Psoas muscle (tissue), 8 donors: ENCODE data around the gene ATP6V1G2. TPM values are rescaled to one million over a fixed set of nuclear protein-coding genes. Genes with fewer than 3 reads are reported as not detected.

Experiments used
- ATAC-seq, 4 donors: fragments of 200-7000 bp; cut with Tn5 transposase; one replicate each; pipeline ENCODE4 v1.9.1; 2020; ENCODE audit warnings: moderate library complexity in 3 of 4, mild to moderate bottlenecking in 2 of 4
- DNase-seq, 2 donors: peaks; one replicate each; pipeline ENCODE4 v3.0.0-alpha.2; 2020
- H3K27ac ChIP-seq: fragments of 200-600 bp; one replicate; pipeline ENCODE4 v1.8.0; 2022
- H3K27me3 ChIP-seq, 3 donors: fragments of 200-600 bp in 1 of 3; one replicate each; pipeline versions ENCODE4 v1.6.1 to v1.8.0; 2013 to 2022; ENCODE audit warnings: low read length in 2 of 3, mild to moderate bottlenecking in 2 of 3, moderate library complexity in 1 of 3; ENCODE audit not compliant: insufficient read depth in 3 of 3
- H3K36me3 ChIP-seq, 2 donors: fragments of 200-600 bp in 1 of 2; one replicate each; pipeline versions ENCODE4 v1.6.1 to v1.8.0; 2013 to 2022; ENCODE audit warnings: low read depth in 1 of 2, mild to moderate bottlenecking in 1 of 2, moderate library complexity in 1 of 2; ENCODE audit not compliant: insufficient read depth in 1 of 2
- H3K4me1 ChIP-seq: fragments of 200-600 bp; one replicate; pipeline ENCODE4 v1.8.0; 2022
- H3K4me3 ChIP-seq: fragments of 200-600 bp; one replicate; pipeline ENCODE4 v1.8.0; 2022; ENCODE audit warnings: mild to moderate bottlenecking
- H3K9me3 ChIP-seq: fragments of 200-600 bp; one replicate; pipeline ENCODE4 v1.8.0; 2022
- WGBS, 3 donors: extraction: QIAGEN DNeasy Blood & Tissue Kit; methylation state at CpG; one replicate each; pipeline versions ENCODE4 v1.1.6 to v1.1.7; 2013; 5-methylcytosine and 5-hydroxymethylcytosine counted together
- intact Hi-C, 2 donors: fragments of 100-400 bp; cut with DNase I; formaldehyde crosslinking; loops; one replicate each; pipeline versions ENCODE4 v1.11.0 to v1.14.2; 2022
- polyA plus RNA-seq, 3 donors: library from polyadenylated mRNA; stranded (reverse); fragments of 200-250 nt; gene quantifications; one replicate each; pipeline ENCODE4 v1.2.3, GENCODE V29; 2013
- total RNA-seq, 4 donors: library from RNA; stranded (reverse); fragmentation: NEBNext Ultra II Directional in 2 of 4; extraction: Animal tissue kit (Norgen Biotek cat#: 25700) in 2 of 4; gene quantifications; one replicate each; pipeline versions ENCODE4 v1.2.1 to v1.2.4, GENCODE V29; 2021 to 2023
- TF ChIP-seq, protein P1 (sequence below): fragments of 200-600 bp; IDR thresholded peaks from one replicate; pipeline ENCODE4 v1.8.0; 2022; ENCODE audit warnings: antibody characterized with exemption
- donor health status: healthy with polysubstance abuse.
- donor health status: DM: no; HTN: no; CAD: no; lungs with moderate emphysema.
- donor health status: Bipolar disorder and iron deficiency.
- donor health status: healthy.
- donor health status: DM: yes; HTN: yes; CAD: no.
- donor health status: DM: no; HTN: no; CAD: no.
- donor health status: DM: no; HTN: no; CAD: no.
- donor health status: DM: yes; HTN: yes; CAD: no.

The ATP6V1G2 gene
- total and polyA plus RNA-seq, 7 donors, result 0.66 to 4.7 (median 1.2) TPM

DNA sequence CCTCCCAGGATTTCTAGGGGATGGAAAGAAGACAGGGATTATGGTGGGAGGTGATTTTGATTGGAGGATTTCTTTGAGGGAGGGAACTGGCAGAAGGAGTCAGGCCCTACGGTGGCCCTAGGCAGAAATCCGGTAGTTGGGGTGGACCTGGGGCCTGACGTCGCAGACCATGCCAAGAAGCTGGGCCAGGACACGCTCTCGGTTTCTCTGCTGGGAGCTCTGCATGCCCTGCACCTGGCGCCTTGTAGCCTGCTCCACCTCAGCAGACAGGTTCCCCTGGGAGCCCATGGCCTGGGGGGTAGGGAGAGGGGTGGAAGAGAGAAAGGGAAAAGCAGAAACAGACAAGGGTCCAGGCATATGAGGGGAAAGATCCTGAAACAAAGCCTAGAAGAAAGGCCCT, 1.1 kb downstream of the ATP6V1G2 start:
- WGBS, 3 donors, result 61 to 69% (median 66%) methylated on average over 7 of the region's 7 CpGs
- Histone ChIP-seq H3K27ac (no peak overlapping the region), H3K9me3 (no peaks in the 10 kb centered on the region), H3K4me3 (no peak overlapping the region), H3K27me3 (no peaks in the 10 kb centered on the region), H3K4me1 (peaks cover 24% of the 10 kb centered on the region), H3K36me3 (peaks cover 4 to 18% of the 10 kb centered on the region in 2 donors)
- no peak for ATAC-seq
- intact Hi-C loops, result loop anchor here (5.0 to 10.0 kb wide), 7 partner anchors 37 to 420 kb away; partner anchors contain the start of genes LTB (in 2 of the 2), AIF1 (in 1 of the 2), C6orf47 (in 1 of the 2) and EHMT2 (in 1 of the 2)
- DNase-seq, result no peak
- TF ChIP-seq, protein P1, sequence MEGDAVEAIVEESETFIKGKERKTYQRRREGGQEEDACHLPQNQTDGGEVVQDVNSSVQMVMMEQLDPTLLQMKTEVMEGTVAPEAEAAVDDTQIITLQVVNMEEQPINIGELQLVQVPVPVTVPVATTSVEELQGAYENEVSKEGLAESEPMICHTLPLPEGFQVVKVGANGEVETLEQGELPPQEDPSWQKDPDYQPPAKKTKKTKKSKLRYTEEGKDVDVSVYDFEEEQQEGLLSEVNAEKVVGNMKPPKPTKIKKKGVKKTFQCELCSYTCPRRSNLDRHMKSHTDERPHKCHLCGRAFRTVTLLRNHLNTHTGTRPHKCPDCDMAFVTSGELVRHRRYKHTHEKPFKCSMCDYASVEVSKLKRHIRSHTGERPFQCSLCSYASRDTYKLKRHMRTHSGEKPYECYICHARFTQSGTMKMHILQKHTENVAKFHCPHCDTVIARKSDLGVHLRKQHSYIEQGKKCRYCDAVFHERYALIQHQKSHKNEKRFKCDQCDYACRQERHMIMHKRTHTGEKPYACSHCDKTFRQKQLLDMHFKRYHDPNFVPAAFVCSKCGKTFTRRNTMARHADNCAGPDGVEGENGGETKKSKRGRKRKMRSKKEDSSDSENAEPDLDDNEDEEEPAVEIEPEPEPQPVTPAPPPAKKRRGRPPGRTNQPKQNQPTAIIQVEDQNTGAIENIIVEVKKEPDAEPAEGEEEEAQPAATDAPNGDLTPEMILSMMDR, result no peak

DNA sequence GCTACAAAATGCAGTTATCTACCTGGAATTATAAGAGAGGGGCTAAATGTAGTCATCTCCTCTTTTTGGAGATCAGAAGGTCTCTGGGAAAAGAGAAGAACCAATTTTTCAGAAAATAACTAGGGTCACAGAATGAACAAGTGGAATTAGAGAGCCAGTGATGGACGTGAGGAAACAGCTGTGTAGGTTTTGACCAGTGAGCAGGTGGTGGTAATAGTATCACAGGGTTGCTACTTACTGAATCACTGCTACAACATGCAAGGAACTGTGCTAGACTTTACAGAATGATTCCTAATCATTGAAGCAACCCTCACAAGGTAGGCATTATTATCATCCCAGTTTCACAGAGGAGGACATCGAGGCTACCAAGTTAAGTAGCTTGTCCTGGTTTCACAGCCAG, 1.7 kb downstream of the ATP6V1G2 start:
- Histone ChIP-seq H3K36me3 (peaks cover 7 to 18% of the 10 kb centered on the region in 2 donors), H3K4me1 (peaks cover 30% of the 10 kb centered on the region), H3K9me3 (no peaks in the 10 kb centered on the region), H3K27me3 (no peaks in the 10 kb centered on the region), H3K4me3 (no peak overlapping the region), H3K27ac (no peak overlapping the region)
- 53 to 56% (median 56%) methylated on average over 2 of the region's 2 CpGs for WGBS, 3 donors
- ATAC-seq (no peak), DNase-seq (no peak)
- TF ChIP-seq, protein P1, result no peak
- intact Hi-C loops, result loop anchor here (5.0 to 10.0 kb wide), 8 partner anchors 38 to 420 kb away; partner anchors contain the start of genes LTB (in 2 of the 2), AIF1 (in 1 of the 2), C6orf47 (in 1 of the 2) and EHMT2 (in 1 of the 2)

DNA sequence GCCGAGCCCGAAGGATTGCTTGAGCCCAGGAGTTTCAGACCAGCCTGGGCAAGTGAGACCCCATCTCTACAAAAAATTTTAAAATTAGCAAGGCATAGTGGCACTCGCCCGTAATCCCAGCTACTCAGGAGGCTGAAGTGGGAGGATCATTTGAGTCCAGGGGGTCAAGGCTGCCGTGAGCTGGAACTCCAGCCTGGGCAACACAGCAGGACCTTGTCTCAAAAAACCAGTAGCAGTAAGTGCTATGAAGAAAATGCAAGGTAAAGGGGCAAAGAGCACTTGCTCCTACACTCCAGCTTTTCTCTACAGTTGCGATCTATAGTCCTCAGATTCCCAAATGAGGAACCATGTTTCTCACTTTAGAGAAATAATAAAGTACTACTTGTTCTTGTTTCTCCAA, 2.8 kb downstream of the ATP6V1G2 start:
- no peak overlapping the region for H3K4me3 ChIP-seq
- no peak for DNase-seq
- ATAC-seq, result no peak
- 93 to 96% (median 94%) methylated on average over 6 of the region's 6 CpGs for WGBS, 3 donors
- no peak overlapping the region for H3K27ac ChIP-seq
- no peaks in the 10 kb centered on the region for H3K27me3 ChIP-seq
- peaks cover 13 to 18% of the 10 kb centered on the region in 2 donors for H3K36me3 ChIP-seq
- intact Hi-C loops, result loop anchor here (5.0 to 10.0 kb wide), 4 partner anchors 46 to 421 kb away; partner anchors contain the start of genes EHMT2 (in 1 of the 2) and MICB (in 1 of the 2)
- H3K9me3 ChIP-seq, result no peaks in the 10 kb centered on the region
- peaks cover 36% of the 10 kb centered on the region for H3K4me1 ChIP-seq
- TF ChIP-seq, protein P1, result no peak

DNA sequence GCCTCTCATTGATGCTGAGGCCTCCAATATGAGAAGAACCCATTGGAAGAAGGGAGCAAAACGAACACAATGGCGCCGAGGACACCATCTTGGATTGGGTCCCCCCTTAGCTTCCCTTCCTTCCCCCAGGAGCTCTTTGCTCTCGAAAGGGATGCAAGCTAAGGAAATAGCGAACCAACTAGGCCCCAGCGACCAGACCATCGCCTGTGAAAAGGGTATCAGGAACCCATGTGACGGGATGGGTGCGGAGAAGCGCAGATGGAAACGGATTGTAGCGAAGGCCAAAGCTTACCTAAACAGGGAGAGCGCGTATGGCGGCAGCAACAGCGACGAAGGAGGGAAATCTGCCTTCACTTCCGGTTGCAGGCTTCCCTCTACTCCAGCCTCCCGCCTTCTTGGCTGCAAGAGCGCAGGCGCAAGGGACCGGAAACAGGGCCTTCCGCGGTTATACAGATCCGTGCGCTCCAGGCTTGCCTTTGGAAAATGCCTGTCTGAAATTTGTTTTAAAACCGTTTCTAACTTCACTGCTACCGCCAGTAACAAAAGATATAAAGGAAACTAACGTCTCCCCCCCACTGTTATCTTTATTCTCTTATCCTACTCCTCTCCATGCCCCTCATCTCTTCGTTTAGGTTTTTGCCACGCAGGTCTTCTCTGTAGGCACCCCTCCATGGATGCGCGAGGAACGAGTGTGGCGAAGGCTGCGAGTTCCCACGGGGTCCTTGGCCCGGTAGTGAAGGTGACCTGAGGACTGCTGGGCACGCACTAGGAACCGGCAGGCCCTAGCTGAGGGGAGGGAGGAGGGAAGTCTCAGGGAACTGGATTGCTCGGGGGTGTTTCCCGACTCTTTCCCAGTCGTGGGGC, 4.5 kb downstream of the ATP6V1G2 start, which contains the start of gene DDX39B:
Gene DDX39B, minus strand, starts transcription at position 346 of the 864 bp plus-strand sequence. CDS start 1,471 bp downstream, outside the sequence.
- intact Hi-C loops, result loop anchor here (5.0 to 10.0 kb wide), 4 partner anchors 45 to 423 kb away; partner anchors contain the start of genes EHMT2 (in 1 of the 2) and MICB (in 1 of the 2)
- TF ChIP-seq, protein P1, result no peak
- no peaks in the 10 kb centered on the region for H3K27me3 ChIP-seq
- peak within 1 kb of the TSS; percentile 88 for H3K4me3 ChIP-seq
- H3K36me3 ChIP-seq, result peaks cover 18 to 35% of the 10 kb centered on the region in 2 donors
- no peaks in the 10 kb centered on the region for H3K9me3 ChIP-seq
- peak; percentile 96 to 98 for DNase-seq
- H3K27ac ChIP-seq, result peak within 1 kb of the TSS; percentile 92
- WGBS, 3 donors, result 0 to 1% (median 1%) methylated on average over 43 of the region's 43 CpGs
- ATAC-seq, result peak; percentile 93 to 94 (median 94)
- H3K4me1 ChIP-seq, result peaks cover 29% of the 10 kb centered on the region
